HL-60/S4 treated with phorbol 12-myristate 13-acetate at 8.2 ng/mL for 4 days and 3 days (cell line): Measurements from ENCODE around the gene PCBD1.

Experiments
- in situ Hi-C: fragments of 300-500 bp; cut with MboI; formaldehyde crosslinking; loops from 2 replicates; pipeline ENCODE4 v1.15.0; 2022; ENCODE audit warnings: low sequenced_read_pairs

PCBD1 gene

GRCh38 chr10:70906031-70906783, 17.8 kb upstream of the PCBD1 start:
- in situ Hi-C loops: loop anchor here (25.0 kb wide), 1 partner anchor 306 kb away; the partner anchor contains the start of gene UNC5B

GRCh38 chr10:70905071-70906021, 17.0 kb upstream of the PCBD1 start:
- in situ Hi-C loops: loop anchor here (25.0 kb wide), 1 partner anchor 307 kb away; the partner anchor contains the start of gene UNC5B

- in situ Hi-C loops: loop anchor here (25.0 kb wide), 1 partner anchor 309 kb away; the partner anchor contains the start of gene UNC5B
These were observed 15.0 kb upstream of the PCBD1 start for GRCh38 chr10:70903262-70903921.

- in situ Hi-C loops: loop anchor here (25.0 kb wide), 1 partner anchor 310 kb away; the partner anchor contains the start of gene UNC5B
These were observed 14.4 kb upstream of the PCBD1 start for GRCh38 chr10:70902661-70903261.

GRCh38 chr10:70901276-70901878, 13.0 kb upstream of the PCBD1 start:
- in situ Hi-C loops: loop anchor here (25.0 kb wide), 1 partner anchor 311 kb away; the partner anchor contains the start of gene UNC5B

GRCh38 chr10:70899096-70899495, 10.7 kb upstream of the PCBD1 start:
- in situ Hi-C loops: no loop called here

- in situ Hi-C loops: no loop called here
These were observed 10.3 kb upstream of the PCBD1 start for GRCh38 chr10:70898687-70899086.

GRCh38 chr10:70896551-70896950, 8.2 kb upstream of the PCBD1 start:
- in situ Hi-C loops: no loop called here

- in situ Hi-C loops: no loop called here
These were observed 6.1 kb upstream of the PCBD1 start for GRCh38 chr10:70894416-70894815.

- in situ Hi-C loops: no loop called here
These were observed 5.1 kb upstream of the PCBD1 start for GRCh38 chr10:70893227-70894006.

- in situ Hi-C loops: no loop called here
These were observed 4.3 kb upstream of the PCBD1 start for GRCh38 chr10:70892631-70893030.

GRCh38 chr10:70891627-70892026, 3.3 kb upstream of the PCBD1 start:
- in situ Hi-C loops: no loop called here

GRCh38 chr10:70890917-70891431, 2.6 kb upstream of the PCBD1 start:
- in situ Hi-C loops: no loop called here

GRCh38 chr10:70889291-70889690, 926 bp upstream of the PCBD1 start:
- in situ Hi-C loops: loop anchor here (10.0 kb wide), 1 partner anchor 344 kb away; no protein-coding TSS in a partner anchor

- in situ Hi-C loops: loop anchor here (10.0 kb wide), 1 partner anchor 342 kb away; no protein-coding TSS in a partner anchor
These were observed 1.3 kb downstream of the PCBD1 start for GRCh38 chr10:70886921-70887665.

- in situ Hi-C loops: loop anchor here (10.0 kb wide), 1 partner anchor 341 kb away; no protein-coding TSS in a partner anchor
These were observed 2.1 kb downstream of the PCBD1 start for GRCh38 chr10:70885931-70886903.

GRCh38 chr10:70885481-70885880, 2.9 kb downstream of the PCBD1 start:
- in situ Hi-C loops: loop anchor here (10.0 kb wide), 1 partner anchor 341 kb away; no protein-coding TSS in a partner anchor
